HEK293T (cell line): Measurements from ENCODE around the gene GTPBP1.

Source experiments
- CTCF ChIA-PET: fragments of 350-600 bp; formaldehyde crosslinking; extraction: SDS; loops from one replicate; lab custom pipeline; 2021; ENCODE audit warnings: antibody characterized with exemption, inconsistent platforms; lab: Yijun Ruan, JAX
- POLR2A ChIA-PET: fragments of 350-600 bp; formaldehyde crosslinking; extraction: SDS; loops from one replicate; lab custom pipeline; 2020; ENCODE audit warnings: antibody characterized with exemption, inconsistent platforms; lab: Yijun Ruan, JAX
- DNase-seq: peaks from one replicate; pipeline ENCODE4 v3.0.0; 2012; ENCODE audit warnings: mixed read lengths; ENCODE audit errors: extremely low spot score
- ARNT ChIP-seq: fragments of 450-650 bp; IDR thresholded peaks from 2 replicates; pipeline ENCODE4 v1.6.1; 2017; ENCODE audit warnings: mild to moderate bottlenecking
- BHLHE40 ChIP-seq: fragments of 450-650 bp; IDR thresholded peaks from 2 replicates; pipeline ENCODE4 v1.6.1; 2016; ENCODE audit warnings: mild to moderate bottlenecking, moderate library complexity, borderline replicate concordance
- CTBP1 ChIP-seq: fragments of 450-650 bp; IDR thresholded peaks from 2 replicates; pipeline ENCODE4 v1.6.1; 2016; ENCODE audit warnings: borderline replicate concordance
- ELF4 ChIP-seq: fragments of 450-650 bp; IDR thresholded peaks from 2 replicates; pipeline ENCODE4 v1.6.1; 2017; ENCODE audit warnings: antibody characterized with exemption
- FOXA1 ChIP-seq: fragments of 450-650 bp; IDR thresholded peaks from 2 replicates; pipeline ENCODE4 v1.6.1; 2016; ENCODE audit warnings: mild to moderate bottlenecking
- FOXK2 ChIP-seq: fragments of 450-650 bp; IDR thresholded peaks from 2 replicates; pipeline ENCODE4 v1.6.1; 2016; ENCODE audit warnings: mild to moderate bottlenecking
- FOXM1 ChIP-seq: fragments of 450-650 bp; IDR thresholded peaks from 2 replicates; pipeline ENCODE4 v1.6.1; 2017; ENCODE audit warnings: mild to moderate bottlenecking, borderline replicate concordance
- HDGF ChIP-seq: fragments of 450-650 bp; IDR thresholded peaks from 2 replicates; pipeline ENCODE4 v1.6.1; 2017; ENCODE audit warnings: antibody characterized with exemption, borderline replicate concordance
- L3MBTL2 ChIP-seq: fragments of 450-650 bp; conservative IDR thresholded peaks from 2 replicates; pipeline ENCODE4 v1.6.1; 2016; ENCODE audit warnings: mild to moderate bottlenecking
- LEF1 ChIP-seq: fragments of 450-650 bp; IDR thresholded peaks from 2 replicates; pipeline ENCODE4 v1.6.1; 2017; ENCODE audit warnings: mild to moderate bottlenecking, borderline replicate concordance
- NFRKB ChIP-seq: fragments of 450-650 bp; IDR thresholded peaks from 2 replicates; pipeline ENCODE4 v1.6.1; 2016; ENCODE audit warnings: mild to moderate bottlenecking, moderate library complexity
- SP1 ChIP-seq: fragments of 450-650 bp; IDR thresholded peaks from 2 replicates; pipeline ENCODE4 v1.6.1; 2017
- SUZ12 ChIP-seq: fragments of 450-650 bp; IDR thresholded peaks from 2 replicates; pipeline ENCODE4 v1.6.1; 2016; ENCODE audit warnings: mild to moderate bottlenecking
- TARDBP ChIP-seq: fragments of 450-650 bp; IDR thresholded peaks from 2 replicates; pipeline ENCODE4 v1.6.1; 2016
- ZNF384 ChIP-seq: fragments of 450-650 bp; IDR thresholded peaks from 2 replicates; pipeline ENCODE4 v1.6.1; 2016
- TF ChIP-seq, protein P1 (sequence below): fragments of 450-650 bp; IDR thresholded peaks from 2 replicates; pipeline ENCODE4 v1.6.1; 2016

The GTPBP1 gene

DNA sequence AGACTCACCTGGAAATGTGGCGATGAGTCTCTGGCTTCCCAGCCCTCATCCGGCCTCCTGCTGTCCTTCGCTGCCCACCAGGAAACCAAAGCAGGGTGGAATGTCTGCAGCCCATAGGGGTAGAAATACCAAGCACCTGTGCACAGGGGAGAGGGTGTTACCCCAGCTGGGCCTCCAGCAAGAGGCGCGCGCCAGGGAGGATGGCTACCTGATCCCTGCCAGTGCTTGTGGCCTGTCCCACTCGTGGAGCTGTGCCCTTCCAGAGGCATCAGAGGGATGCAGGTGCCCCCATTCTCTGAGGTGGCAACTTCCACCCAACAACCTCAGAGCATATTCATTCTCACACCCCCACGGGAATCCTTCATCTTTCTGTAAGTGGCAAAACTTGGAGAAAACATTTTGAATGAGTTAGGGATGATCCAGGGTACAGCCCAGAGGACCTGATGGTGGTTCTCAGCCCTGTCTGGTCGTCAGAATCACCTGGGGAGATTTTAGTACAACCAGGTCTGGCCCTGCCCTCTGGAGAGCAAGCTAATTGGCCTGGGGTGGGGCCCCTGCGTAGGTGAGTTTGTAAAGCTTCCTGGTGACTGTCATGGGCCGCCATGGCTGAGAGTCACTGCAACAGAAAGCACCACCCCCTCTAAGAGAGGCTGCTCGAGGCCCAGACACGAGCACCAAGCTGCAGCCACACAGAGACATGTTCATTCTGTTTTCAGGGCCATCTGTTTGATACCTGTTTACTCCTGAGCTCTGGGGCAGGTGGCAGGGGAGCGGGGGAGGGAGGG, 40.1 kb downstream of the GTPBP1 start:
- ChIA-PET CTCF (interaction anchor here (1.2 to 1.6 kb wide), 2 partner anchors 11 to 23 kb away, joined by 3 to 6 read pairs; no protein-coding TSS in a partner anchor), POLR2A (interaction anchor here (1.2 kb wide), 1 partner anchor 40 kb away, joined by 4 read pairs; the partner anchor contains the start of gene GTPBP1)
- TF ChIP-seq HDGF (no peak), L3MBTL2 (no peak), SP1 (no peak), NFRKB (no peak), ARNT (no peak), ELF4 (no peak), FOXK2 (no peak), BHLHE40 (no peak), FOXA1 (no peak), FOXM1 (no peak), TARDBP (no peak), LEF1 (no peak), CTBP1 (no peak), ZNF384 (no peak), SUZ12 (no peak)
- TF ChIP-seq, protein P1, sequence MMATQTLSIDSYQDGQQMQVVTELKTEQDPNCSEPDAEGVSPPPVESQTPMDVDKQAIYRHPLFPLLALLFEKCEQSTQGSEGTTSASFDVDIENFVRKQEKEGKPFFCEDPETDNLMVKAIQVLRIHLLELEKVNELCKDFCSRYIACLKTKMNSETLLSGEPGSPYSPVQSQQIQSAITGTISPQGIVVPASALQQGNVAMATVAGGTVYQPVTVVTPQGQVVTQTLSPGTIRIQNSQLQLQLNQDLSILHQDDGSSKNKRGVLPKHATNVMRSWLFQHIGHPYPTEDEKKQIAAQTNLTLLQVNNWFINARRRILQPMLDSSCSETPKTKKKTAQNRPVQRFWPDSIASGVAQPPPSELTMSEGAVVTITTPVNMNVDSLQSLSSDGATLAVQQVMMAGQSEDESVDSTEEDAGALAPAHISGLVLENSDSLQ, result no peak

DNA sequence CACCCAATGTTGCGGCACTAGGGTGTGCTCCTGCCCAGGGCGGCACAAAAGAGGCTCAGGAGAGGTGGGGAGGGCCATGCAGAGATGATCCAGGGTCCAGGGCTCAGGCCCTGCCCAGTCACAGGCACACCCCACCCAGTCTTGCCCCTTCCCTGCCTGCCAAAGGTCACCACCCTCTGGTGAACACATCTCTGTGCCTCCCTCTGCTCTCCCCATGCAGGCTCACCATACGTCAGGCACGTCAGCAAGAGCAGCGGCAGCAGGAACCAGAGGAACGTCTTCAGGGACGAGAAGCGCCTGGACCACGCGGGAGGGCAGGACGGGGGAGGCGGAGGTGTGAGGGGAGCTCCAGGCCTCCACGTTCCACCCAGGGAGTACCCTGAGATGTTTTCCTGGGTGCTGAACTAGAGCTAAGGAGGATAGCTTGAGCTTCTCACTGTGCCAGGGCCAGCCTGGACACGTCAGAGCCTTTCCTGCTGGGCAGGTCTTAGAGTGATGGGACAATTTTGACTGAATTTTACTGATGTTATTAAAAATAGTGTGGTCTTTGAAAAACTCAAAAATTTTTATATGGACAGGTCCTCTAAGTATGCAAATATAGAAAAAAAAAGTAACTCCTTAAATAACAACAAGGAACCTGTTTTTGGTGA, 42.9 kb downstream of the GTPBP1 start:
- CTCF ChIA-PET, result interaction anchor here (1.0 to 1.6 kb wide), 2 partner anchors 15 to 121 kb away, joined by 3 to 6 read pairs; no protein-coding TSS in a partner anchor
- POLR2A ChIA-PET, result no interaction called here
- TF ChIP-seq CTBP1 (no peak), NFRKB (no peak), FOXA1 (no peak), FOXK2 (no peak), FOXM1 (no peak), SP1 (no peak), HDGF (no peak), SUZ12 (no peak), ARNT (no peak), ELF4 (no peak), BHLHE40 (no peak), TARDBP (no peak), ZNF384 (no peak), LEF1 (no peak), L3MBTL2 (no peak)
- TF ChIP-seq, protein P1, result no peak

More for the DNA sequence above, 40.1 kb downstream of the GTPBP1 start:
- DNase-seq, result no peak

DNA sequence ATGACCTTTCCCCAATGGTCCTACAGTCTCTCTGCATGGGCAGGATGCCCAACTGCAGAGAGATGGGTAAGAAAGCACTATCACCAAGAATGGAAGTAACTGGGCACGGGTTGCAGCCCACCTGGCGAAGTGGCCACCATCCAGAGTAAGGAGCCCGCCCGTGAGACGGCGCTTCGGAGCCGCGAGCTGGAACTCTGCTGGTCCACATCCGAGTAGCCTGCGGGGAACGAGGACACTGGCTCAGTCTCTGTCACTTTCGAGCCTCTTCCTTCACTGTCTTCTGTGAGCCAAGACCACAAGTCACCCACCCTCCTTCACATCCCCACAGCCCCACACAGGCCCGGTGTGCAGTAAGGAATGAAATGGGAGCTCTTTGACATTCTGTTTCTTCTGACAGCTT, 44.4 kb downstream of the GTPBP1 start:
- DNase-seq, result no peak
- TF ChIP-seq L3MBTL2 (no peak), NFRKB (no peak), BHLHE40 (no peak)
- ChIA-PET POLR2A (no interaction called here), CTCF (interaction anchor here (1.0 kb wide), 1 partner anchor 19 kb away, joined by 3 read pairs; no protein-coding TSS in a partner anchor)

More for the DNA sequence above, 42.9 kb downstream of the GTPBP1 start:
- no peak for DNase-seq

DNA sequence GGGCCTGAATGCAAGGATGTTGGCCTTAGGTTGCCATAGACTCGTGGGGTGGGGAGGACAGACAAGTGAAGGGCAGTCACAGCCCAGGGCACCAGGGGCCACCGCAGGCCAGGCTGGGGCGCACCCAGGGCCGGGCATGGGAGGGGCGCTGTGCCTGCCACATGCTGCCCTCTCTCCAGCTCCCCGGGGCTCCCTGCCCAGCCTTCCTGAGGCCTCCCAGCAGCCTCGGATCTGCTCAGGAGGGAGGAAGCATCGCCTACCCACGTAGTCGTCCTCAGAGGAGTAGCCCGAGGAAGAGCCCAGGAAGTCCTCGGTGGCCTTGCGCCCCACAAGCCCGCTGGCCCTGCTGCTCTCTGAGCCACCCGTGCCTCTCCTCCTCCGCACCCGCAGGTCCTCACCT, 44.9 kb downstream of the GTPBP1 start:
- DNase-seq, result no peak
- POLR2A ChIA-PET, result no interaction called here
- CTCF ChIA-PET, result interaction anchor here (1.0 kb wide), 1 partner anchor 18 kb away, joined by 3 read pairs; no protein-coding TSS in a partner anchor
- TF ChIP-seq ARNT (no peak), BHLHE40 (no peak), CTBP1 (no peak), FOXA1 (no peak), FOXK2 (no peak), NFRKB (no peak), SUZ12 (no peak), LEF1 (no peak), ZNF384 (no peak), SP1 (no peak), HDGF (no peak), TARDBP (no peak)

DNA sequence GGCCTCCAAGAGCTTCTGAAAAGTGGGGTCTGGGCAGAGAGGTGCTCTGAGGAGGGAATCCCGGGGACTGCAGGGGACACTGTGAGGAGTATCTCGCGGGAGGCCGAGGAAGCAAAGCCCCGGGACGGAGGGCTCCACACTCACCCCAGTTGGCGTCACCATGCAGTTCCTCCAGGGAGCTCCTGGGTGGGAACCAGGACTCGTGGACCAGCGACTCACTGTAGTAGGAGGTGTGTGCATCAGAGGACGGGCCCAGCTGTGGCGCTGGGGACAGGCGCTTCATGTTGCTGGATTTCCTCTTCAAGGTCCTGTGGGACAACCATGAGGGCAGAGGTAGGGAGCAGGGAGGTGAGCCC, 45.3 kb downstream of the GTPBP1 start:
- ChIA-PET CTCF (no interaction called here), POLR2A (no interaction called here)
- no peak for TF ChIP-seq SUZ12
- TF ChIP-seq NFRKB, result no peak
- no peak for TF ChIP-seq SP1
- TF ChIP-seq FOXK2, result no peak
- TF ChIP-seq, protein P1, result no peak
- no peak for TF ChIP-seq TARDBP
- no peak for TF ChIP-seq ELF4
- TF ChIP-seq FOXM1, result no peak
- TF ChIP-seq LEF1, result no peak
- TF ChIP-seq CTBP1, result no peak
- TF ChIP-seq BHLHE40, result no peak
- TF ChIP-seq ZNF384, result no peak

More for the DNA sequence above, 45.3 kb downstream of the GTPBP1 start:
- DNase-seq, result no peak
